Subcutaneous abdominal adipose tissue (tissue), 5 donors: Measurements from ENCODE around the gene TNFRSF13B.

Experiments used
- H3K27ac ChIP-seq: one replicate; pipeline ENCODE4 v1.7.0; 2013; ENCODE audit warnings: low read depth, mild to moderate bottlenecking, inconsistent platforms, low read length, moderate library complexity
- H3K27me3 ChIP-seq, 5 donors: one replicate each; pipeline ENCODE4 v1.7.0; 2013; ENCODE audit warnings: low read length in 5 of 5, inconsistent platforms in 1 of 5; ENCODE audit not compliant: control insufficient read depth in 5 of 5, insufficient read depth in 4 of 5
- H3K36me3 ChIP-seq, 5 donors: one replicate each; pipeline ENCODE4 v1.7.0; 2013; ENCODE audit warnings: low read length in 5 of 5; ENCODE audit not compliant: control insufficient read depth in 5 of 5, insufficient read depth in 5 of 5
- H3K4me1 ChIP-seq, 5 donors: one replicate each; pipeline ENCODE4 v1.7.0; 2013; ENCODE audit warnings: low read length in 5 of 5, mild to moderate bottlenecking in 3 of 5, moderate library complexity in 1 of 5; ENCODE audit not compliant: control insufficient read depth in 5 of 5, insufficient read depth in 5 of 5
- H3K4me3 ChIP-seq, 5 donors: one replicate each; pipeline ENCODE4 v1.7.0; 2013; ENCODE audit warnings: low read length in 5 of 5, low read depth in 1 of 5
- H3K9ac ChIP-seq, 5 donors: one replicate each; pipeline ENCODE4 v1.7.0; 2013; ENCODE audit warnings: low read length in 5 of 5, mild to moderate bottlenecking in 4 of 5, moderate library complexity in 3 of 5
- H3K9me3 ChIP-seq, 5 donors: one replicate each; pipeline ENCODE4 v1.7.0; 2013; ENCODE audit warnings: low read length in 5 of 5; ENCODE audit not compliant: control insufficient read depth in 5 of 5
- donor health status: healthy.
- donor health status: healthy.
- donor health status: healthy.
- donor health status: healthy.
- donor health status: healthy.

Gene TNFRSF13B

DNA sequence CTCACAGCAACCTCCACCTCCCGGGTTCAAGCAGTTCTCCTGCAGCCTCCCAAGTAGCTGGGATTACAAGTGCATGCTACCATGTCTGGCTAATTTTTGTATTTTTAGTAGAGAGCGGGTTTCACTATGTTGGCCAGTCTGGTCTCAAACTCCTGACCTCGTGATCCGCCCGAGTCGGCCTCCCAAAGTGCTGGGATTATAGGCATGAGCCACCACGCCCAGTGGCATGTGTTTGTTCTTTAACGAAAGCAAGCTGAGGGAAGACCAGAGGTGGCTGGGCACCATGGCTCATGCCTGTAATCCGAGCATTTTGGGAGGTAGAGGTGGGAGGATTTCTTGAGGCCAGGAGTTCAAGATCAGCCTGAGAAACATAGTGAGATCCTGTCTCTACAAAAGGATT, 18.1 kb downstream of the TNFRSF13B start:
- Histone ChIP-seq H3K9ac (no peak overlapping the region), H3K4me1 (no peaks in the 10 kb centered on the region), H3K4me3 (no peak overlapping the region), H3K27me3 (peaks cover 10 to 17% (median 11%) of the 10 kb centered on the region in 5 donors), H3K36me3 (no peaks in the 10 kb centered on the region), H3K27ac (no peak overlapping the region), H3K9me3 (peaks cover 0 to 14% (median 11%) of the 10 kb centered on the region in 5 donors)

DNA sequence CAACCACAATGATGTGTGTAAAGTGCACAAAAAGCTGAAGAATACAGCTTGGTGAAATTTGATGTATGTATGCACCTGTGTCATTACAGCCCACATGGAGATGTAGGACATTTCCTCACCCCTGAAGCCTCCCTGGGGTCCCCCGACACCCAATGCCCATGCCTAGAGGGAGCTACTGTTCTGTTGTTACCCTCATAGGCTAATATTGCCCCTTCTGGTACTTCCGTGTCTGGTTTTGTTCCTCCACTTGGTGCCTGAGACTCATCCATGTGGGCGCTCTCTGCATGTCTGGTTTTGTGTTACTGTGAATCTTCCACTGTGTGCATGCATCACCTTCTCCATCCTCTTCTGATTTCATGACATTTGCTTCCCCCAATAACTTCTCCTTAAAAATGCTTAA, 18.6 kb downstream of the TNFRSF13B start:
- peaks cover 0 to 19% (median 16%) of the 10 kb centered on the region in 5 donors for H3K9me3 ChIP-seq
- no peaks in the 10 kb centered on the region for H3K4me1 ChIP-seq
- H3K36me3 ChIP-seq = no peaks in the 10 kb centered on the region
- no peak overlapping the region for H3K9ac ChIP-seq
- H3K27me3 ChIP-seq = peaks cover 10 to 17% (median 11%) of the 10 kb centered on the region in 5 donors
- H3K27ac ChIP-seq = no peak overlapping the region
- no peak overlapping the region for H3K4me3 ChIP-seq

- Histone ChIP-seq H3K27ac (no peak overlapping the region), H3K36me3 (no peaks in the 10 kb centered on the region), H3K4me1 (no peaks in the 10 kb centered on the region), H3K27me3 (peaks cover 10 to 17% (median 11%) of the 10 kb centered on the region in 5 donors), H3K9ac (no peak overlapping the region), H3K4me3 (no peak overlapping the region), H3K9me3 (peaks cover 0 to 20% (median 17%) of the 10 kb centered on the region in 5 donors)
Observed at GRCh38 chr17:16952401-16952800, 19.5 kb downstream of the TNFRSF13B start.

DNA sequence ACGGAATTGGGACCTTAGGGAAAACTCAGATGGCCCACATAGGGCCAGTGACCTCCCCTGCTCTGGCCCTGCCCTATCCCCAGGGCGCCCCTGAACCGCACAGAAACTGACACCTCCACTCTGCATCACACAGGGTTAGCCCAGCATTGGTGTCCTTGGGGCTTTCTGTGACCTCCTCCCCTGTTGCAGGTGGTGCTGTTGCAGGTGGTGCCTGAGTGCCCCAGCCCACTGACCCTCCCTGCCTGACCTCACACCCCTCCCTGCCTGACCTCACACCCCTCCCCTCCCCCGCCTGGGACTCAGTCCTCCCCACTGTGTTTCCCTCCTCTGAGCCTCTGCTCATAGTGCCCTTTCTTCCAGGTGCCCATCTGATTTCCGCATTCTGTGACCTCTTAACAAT, 21.4 kb downstream of the TNFRSF13B start:
- Histone ChIP-seq H3K27me3 (peaks cover 10 to 14% (median 11%) of the 10 kb centered on the region in 5 donors), H3K36me3 (no peaks in the 10 kb centered on the region), H3K4me1 (no peaks in the 10 kb centered on the region), H3K27ac (no peak overlapping the region), H3K4me3 (no peak overlapping the region), H3K9me3 (peaks cover 0 to 17% (median 12%) of the 10 kb centered on the region in 5 donors), H3K9ac (no peak overlapping the region)

DNA sequence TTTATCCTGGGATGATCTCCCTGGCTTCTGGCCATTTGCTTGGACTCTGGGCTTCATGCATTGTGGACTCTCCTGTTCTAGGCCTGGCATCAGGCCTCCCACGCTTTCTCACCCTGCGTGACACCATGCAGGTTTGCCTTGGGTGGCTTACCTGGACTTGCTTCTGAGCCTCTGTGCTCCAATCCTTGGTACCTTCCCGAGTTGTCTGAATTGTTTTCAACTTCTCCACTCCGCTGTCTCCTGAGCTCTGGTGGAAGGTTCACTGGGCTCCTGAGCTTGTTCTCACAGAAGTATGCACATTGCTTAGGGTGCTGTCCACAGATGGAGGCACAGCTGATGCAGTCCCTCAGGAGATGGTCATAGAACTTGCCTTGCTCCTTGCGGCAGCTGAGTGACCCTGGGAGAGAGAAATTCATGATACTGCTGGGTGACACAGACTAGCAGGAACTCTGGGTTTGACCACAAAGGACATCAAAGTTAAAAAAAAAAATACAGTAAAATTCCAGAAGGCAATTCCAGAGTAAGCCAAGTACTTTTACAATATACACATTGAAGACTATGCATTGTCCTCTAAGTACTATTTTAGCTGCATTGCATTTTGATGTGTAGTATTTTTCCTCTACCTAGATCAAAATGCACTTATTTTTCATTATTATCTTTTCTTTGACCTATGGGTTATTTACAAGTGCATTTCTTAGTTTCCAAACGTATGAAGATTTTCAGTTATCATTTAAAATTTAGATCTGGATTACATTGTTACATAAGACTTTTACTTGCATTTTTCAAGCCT, 23.1 kb downstream of the TNFRSF13B start:
- no peak overlapping the region for H3K27ac ChIP-seq
- peaks cover 0 to 17% (median 12%) of the 10 kb centered on the region in 5 donors for H3K9me3 ChIP-seq

DNA sequence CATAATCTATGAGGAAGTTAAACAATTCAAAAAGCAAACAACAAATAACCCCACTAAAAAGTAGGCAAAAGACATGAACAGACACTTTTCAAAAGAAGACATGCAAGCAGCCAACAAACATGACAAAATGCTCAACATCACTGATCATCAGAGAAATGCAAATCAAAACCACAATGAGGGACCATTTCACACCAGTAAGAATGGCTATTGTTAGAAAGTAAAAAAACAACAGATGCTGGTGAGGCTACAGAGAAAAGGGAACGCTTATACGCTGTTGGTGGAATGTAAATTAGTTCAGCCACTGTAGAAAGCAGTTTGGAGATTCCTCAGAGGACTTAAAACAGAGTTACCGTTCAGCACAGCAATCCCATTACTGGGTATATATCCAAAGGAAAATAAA, 24.4 kb downstream of the TNFRSF13B start:
- Histone ChIP-seq H3K27me3 (peaks cover 7 to 24% (median 15%) of the 10 kb centered on the region in 5 donors), H3K9ac (no peak overlapping the region), H3K27ac (no peak overlapping the region), H3K4me1 (no peaks in the 10 kb centered on the region), H3K4me3 (no peak overlapping the region), H3K9me3 (peaks cover 0 to 17% (median 12%) of the 10 kb centered on the region in 5 donors), H3K36me3 (no peaks in the 10 kb centered on the region)

More for the DNA sequence above, 23.1 kb downstream of the TNFRSF13B start:
- no peaks in the 10 kb centered on the region for H3K4me1 ChIP-seq
- peaks cover 11 to 21% (median 16%) of the 10 kb centered on the region in 5 donors for H3K27me3 ChIP-seq
- no peak overlapping the region for H3K9ac ChIP-seq
- H3K4me3 ChIP-seq = peak overlapping the region in 1 of 5 donors; percentile 4
- no peaks in the 10 kb centered on the region for H3K36me3 ChIP-seq

GRCh38 chr17:16945663-16946218, 26.2 kb downstream of the TNFRSF13B start:
- H3K36me3 ChIP-seq = no peaks in the 10 kb centered on the region
- H3K27me3 ChIP-seq = peaks cover 7 to 19% (median 11%) of the 10 kb centered on the region in 5 donors
- H3K4me1 ChIP-seq = peaks cover 0 to 10% (median 0%) of the 10 kb centered on the region in 5 donors
- no peak overlapping the region for H3K27ac ChIP-seq
- no peak overlapping the region for H3K9ac ChIP-seq
- no peak overlapping the region for H3K4me3 ChIP-seq
- peaks cover 0 to 17% (median 12%) of the 10 kb centered on the region in 5 donors for H3K9me3 ChIP-seq

- Histone ChIP-seq H3K27ac (no peak overlapping the region), H3K4me3 (no peak overlapping the region), H3K36me3 (no peaks in the 10 kb centered on the region), H3K4me1 (peaks cover 0 to 10% (median 0%) of the 10 kb centered on the region in 5 donors), H3K27me3 (peaks cover 7 to 19% (median 11%) of the 10 kb centered on the region in 5 donors), H3K9ac (no peak overlapping the region), H3K9me3 (peaks cover 0 to 17% (median 10%) of the 10 kb centered on the region in 5 donors)
Observed at GRCh38 chr17:16945136-16945482, 26.8 kb downstream of the TNFRSF13B start.

- no peaks in the 10 kb centered on the region for H3K36me3 ChIP-seq
- H3K27ac ChIP-seq = no peak overlapping the region
- H3K27me3 ChIP-seq = peaks cover 7 to 19% (median 11%) of the 10 kb centered on the region in 5 donors
- H3K9me3 ChIP-seq = peaks cover 0 to 14% (median 10%) of the 10 kb centered on the region in 5 donors
- no peak overlapping the region for H3K9ac ChIP-seq
- peaks cover 0 to 10% (median 0%) of the 10 kb centered on the region in 5 donors for H3K4me1 ChIP-seq
- H3K4me3 ChIP-seq = no peak overlapping the region
Observed at GRCh38 chr17:16944334-16945135, 27.4 kb downstream of the TNFRSF13B start.
